ENCODE results near the gene C16orf92. TPM values are rescaled to one million over a fixed set of nuclear protein-coding genes. Genes with fewer than 3 reads are reported as not detected.

The C16orf92 gene
- total and polyA plus RNA-seq, 2 of the 13 experiments (the other 11 are each of a cell fraction or from before 2014, with no cell fraction given): not detected

DNA sequence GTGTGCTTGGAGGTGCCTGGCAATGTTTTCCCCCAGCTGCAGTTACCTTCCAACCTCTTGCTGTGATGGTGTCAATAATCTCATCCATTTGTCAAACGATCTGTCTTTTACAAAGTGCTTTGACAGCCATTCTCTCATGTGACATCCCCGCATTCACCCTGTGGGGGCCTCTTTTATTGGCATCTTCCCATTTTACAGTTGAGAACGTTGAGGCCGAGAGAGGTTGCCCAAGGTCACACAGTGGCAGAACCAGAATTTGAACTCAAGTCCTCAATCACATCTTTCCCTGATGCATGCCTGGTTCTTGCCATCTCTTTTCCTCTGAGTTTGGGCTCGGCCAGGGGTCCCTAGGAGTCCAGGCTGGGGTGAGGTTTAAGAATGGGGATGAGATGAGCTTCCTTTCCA is 47.9 kb upstream of the C16orf92 start:
- H3K4me2 ChIP-seq (ENCODE audit: low read depth, low read length): peak overlapping the region; percentile 93
- H3K9me3 ChIP-seq (ENCODE audit: low read length): no peaks in the 10 kb centered on the region
- ChIA-PET CTCF (ENCODE audit: low intra/inter-chr PET ratio, low total read pairs) (no interaction called here), POLR2A (interaction anchor here (1.4 to 4.7 kb wide), 4 partner anchors 13 to 75 kb away, joined by 4 to 47 read pairs (median 42); partner anchors contain the start of genes ASPHD1, KCTD13, SEZ6L2 and TMEM219)
- 64% methylated on average over 5 of the region's 5 CpGs for WGBS (ENCODE audit: low lambda C conversion rate)
- FAIRE-seq (no peak), ATAC-seq (no peak), DNase-seq (ENCODE audit: low spot score) (no peak)
- intact Hi-C loops (cut with micrococcal nuclease; ENCODE audit: unreplicated experiment): no loop called here
- peaks cover 25 to 35% of the 10 kb centered on the region in 2 experiments for H3K36me3 ChIP-seq (replicated peaks in 1 of 2; ENCODE audit: control insufficient read depth in 1 of 2, insufficient read depth in 2 of 2, low read length in 2 of 2)
- no peak overlapping the region for H2AFZ ChIP-seq (ENCODE audit: low read length)
- H3K9ac ChIP-seq (ENCODE audit: insufficient read depth, low read depth, low read length): peak overlapping the region; percentile 89
- peak overlapping the region; percentile 72 for H3K27ac ChIP-seq (ENCODE audit: extremely low read length, insufficient read depth, low read length)
- H4K20me1 ChIP-seq (ENCODE audit: insufficient read depth, low read length): peaks cover 23% of the 10 kb centered on the region
- peak overlapping the region; percentile 86 to 99 (median 91) for H3K4me3 ChIP-seq (replicated peaks in 1 of 3; ENCODE audit: insufficient read depth in 1 of 3, low read depth in 2 of 3, low read length in 3 of 3)
- in situ Hi-C loops (cut with HindIII; ENCODE audit: extremely low pct_ligation_motif_present, low pct_unique_long_range_greater_than_20kb): no loop called here
- H3K4me1 ChIP-seq (ENCODE audit: insufficient read depth, low read length): peaks cover 30% of the 10 kb centered on the region
- no TSS peak for BruUV-seq (replicated peaks)
- no peaks in the 10 kb centered on the region; a peak in 1 of 5 replicates for H3K27me3 ChIP-seq (ENCODE audit: control insufficient read depth in 1 of 2, insufficient read depth in 2 of 2, low read length in 2 of 2)
- H3K79me2 ChIP-seq (ENCODE audit: insufficient read depth, low read length): peaks cover 38% of the 10 kb centered on the region
- no peak for TF ChIP-seq RFX1 (IDR thresholded peaks at IDR 0.05)
- TF ChIP-seq CHD4 (IDR thresholded peaks at IDR 0.05; ENCODE audit: borderline replicate concordance, low read length): peak; percentile 97
- TF ChIP-seq ZNF850 (CRISPR knock-in tag; conservative IDR thresholded peaks at IDR 0.05): no peak
- TF ChIP-seq ZNF605 (CRISPR knock-in tag; IDR thresholded peaks at IDR 0.05): no peak
- TF ChIP-seq, protein P1, sequence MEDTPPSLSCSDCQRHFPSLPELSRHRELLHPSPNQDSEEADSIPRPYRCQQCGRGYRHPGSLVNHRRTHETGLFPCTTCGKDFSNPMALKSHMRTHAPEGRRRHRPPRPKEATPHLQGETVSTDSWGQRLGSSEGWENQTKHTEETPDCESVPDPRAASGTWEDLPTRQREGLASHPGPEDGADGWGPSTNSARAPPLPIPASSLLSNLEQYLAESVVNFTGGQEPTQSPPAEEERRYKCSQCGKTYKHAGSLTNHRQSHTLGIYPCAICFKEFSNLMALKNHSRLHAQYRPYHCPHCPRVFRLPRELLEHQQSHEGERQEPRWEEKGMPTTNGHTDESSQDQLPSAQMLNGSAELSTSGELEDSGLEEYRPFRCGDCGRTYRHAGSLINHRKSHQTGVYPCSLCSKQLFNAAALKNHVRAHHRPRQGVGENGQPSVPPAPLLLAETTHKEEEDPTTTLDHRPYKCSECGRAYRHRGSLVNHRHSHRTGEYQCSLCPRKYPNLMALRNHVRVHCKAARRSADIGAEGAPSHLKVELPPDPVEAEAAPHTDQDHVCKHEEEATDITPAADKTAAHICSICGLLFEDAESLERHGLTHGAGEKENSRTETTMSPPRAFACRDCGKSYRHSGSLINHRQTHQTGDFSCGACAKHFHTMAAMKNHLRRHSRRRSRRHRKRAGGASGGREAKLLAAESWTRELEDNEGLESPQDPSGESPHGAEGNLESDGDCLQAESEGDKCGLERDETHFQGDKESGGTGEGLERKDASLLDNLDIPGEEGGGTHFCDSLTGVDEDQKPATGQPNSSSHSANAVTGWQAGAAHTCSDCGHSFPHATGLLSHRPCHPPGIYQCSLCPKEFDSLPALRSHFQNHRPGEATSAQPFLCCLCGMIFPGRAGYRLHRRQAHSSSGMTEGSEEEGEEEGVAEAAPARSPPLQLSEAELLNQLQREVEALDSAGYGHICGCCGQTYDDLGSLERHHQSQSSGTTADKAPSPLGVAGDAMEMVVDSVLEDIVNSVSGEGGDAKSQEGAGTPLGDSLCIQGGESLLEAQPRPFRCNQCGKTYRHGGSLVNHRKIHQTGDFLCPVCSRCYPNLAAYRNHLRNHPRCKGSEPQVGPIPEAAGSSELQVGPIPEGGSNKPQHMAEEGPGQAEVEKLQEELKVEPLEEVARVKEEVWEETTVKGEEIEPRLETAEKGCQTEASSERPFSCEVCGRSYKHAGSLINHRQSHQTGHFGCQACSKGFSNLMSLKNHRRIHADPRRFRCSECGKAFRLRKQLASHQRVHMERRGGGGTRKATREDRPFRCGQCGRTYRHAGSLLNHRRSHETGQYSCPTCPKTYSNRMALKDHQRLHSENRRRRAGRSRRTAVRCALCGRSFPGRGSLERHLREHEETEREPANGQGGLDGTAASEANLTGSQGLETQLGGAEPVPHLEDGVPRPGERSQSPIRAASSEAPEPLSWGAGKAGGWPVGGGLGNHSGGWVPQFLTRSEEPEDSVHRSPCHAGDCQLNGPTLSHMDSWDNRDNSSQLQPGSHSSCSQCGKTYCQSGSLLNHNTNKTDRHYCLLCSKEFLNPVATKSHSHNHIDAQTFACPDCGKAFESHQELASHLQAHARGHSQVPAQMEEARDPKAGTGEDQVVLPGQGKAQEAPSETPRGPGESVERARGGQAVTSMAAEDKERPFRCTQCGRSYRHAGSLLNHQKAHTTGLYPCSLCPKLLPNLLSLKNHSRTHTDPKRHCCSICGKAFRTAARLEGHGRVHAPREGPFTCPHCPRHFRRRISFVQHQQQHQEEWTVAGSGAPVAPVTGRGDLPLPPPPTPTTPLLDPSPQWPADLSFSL (CRISPR knock-in tag; IDR thresholded peaks at IDR 0.05): no peak
- TF ChIP-seq CREM (IDR thresholded peaks at IDR 0.05): no peak
- no peak for TF ChIP-seq CREM (CRISPR knock-in tag; IDR thresholded peaks at IDR 0.05)
- no peak for TF ChIP-seq ZNF382 (CRISPR knock-in tag; IDR thresholded peaks at IDR 0.05; ENCODE audit: borderline replicate concordance)
- no peak for TF ChIP-seq ZNF296 (CRISPR knock-in tag; conservative IDR thresholded peaks at IDR 0.05)
- TF ChIP-seq HES4 (CRISPR knock-in tag; IDR thresholded peaks at IDR 0.05; ENCODE audit: borderline replicate concordance): no peak
- TF ChIP-seq ZBTB1 (CRISPR knock-in tag; IDR thresholded peaks at IDR 0.05; ENCODE audit: borderline replicate concordance): no peak
- 0 out of 2 replicates have a peak, but pooled peaks have one; percentile 34 for TF ChIP-seq ZNF501 (CRISPR knock-in tag; IDR thresholded peaks at IDR 0.05)
- TF ChIP-seq, protein P2, sequence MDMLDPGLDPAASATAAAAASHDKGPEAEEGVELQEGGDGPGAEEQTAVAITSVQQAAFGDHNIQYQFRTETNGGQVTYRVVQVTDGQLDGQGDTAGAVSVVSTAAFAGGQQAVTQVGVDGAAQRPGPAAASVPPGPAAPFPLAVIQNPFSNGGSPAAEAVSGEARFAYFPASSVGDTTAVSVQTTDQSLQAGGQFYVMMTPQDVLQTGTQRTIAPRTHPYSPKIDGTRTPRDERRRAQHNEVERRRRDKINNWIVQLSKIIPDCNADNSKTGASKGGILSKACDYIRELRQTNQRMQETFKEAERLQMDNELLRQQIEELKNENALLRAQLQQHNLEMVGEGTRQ (IDR thresholded peaks at IDR 0.05; ENCODE audit: low read depth, low read length): no peak
- TF ChIP-seq, protein P2 (CRISPR knock-in tag; IDR thresholded peaks at IDR 0.05; ENCODE audit: borderline replicate concordance): no peak
